ENCODE measurements around the gene SASS6.

Gene SASS6

DNA sequence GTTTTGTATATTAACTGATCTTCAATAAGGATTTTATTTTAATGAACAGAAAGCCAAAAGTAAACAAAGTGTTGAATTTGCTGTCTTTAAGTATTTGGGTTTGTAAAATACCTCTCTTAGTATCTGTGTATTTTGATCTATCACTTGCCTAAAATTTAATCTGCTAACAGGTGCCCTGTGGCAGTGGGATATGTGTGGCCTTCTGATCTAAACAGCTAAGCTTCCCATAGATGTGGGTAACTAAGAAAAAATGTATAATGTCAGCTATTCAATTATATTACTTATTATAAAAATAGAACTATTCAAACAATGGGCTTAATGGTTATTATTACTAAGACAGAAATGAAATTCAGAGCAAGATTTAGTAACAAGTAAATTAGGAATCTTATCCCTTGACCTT lies 30.2 kb upstream of the SASS6 start:
- TF ChIP-seq, protein P1, sequence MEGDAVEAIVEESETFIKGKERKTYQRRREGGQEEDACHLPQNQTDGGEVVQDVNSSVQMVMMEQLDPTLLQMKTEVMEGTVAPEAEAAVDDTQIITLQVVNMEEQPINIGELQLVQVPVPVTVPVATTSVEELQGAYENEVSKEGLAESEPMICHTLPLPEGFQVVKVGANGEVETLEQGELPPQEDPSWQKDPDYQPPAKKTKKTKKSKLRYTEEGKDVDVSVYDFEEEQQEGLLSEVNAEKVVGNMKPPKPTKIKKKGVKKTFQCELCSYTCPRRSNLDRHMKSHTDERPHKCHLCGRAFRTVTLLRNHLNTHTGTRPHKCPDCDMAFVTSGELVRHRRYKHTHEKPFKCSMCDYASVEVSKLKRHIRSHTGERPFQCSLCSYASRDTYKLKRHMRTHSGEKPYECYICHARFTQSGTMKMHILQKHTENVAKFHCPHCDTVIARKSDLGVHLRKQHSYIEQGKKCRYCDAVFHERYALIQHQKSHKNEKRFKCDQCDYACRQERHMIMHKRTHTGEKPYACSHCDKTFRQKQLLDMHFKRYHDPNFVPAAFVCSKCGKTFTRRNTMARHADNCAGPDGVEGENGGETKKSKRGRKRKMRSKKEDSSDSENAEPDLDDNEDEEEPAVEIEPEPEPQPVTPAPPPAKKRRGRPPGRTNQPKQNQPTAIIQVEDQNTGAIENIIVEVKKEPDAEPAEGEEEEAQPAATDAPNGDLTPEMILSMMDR (IDR thresholded peaks at IDR 0.05): no peak
- TF ChIP-seq ZFX (IDR thresholded peaks at IDR 0.05; ENCODE audit: borderline replicate concordance): no peak

DNA sequence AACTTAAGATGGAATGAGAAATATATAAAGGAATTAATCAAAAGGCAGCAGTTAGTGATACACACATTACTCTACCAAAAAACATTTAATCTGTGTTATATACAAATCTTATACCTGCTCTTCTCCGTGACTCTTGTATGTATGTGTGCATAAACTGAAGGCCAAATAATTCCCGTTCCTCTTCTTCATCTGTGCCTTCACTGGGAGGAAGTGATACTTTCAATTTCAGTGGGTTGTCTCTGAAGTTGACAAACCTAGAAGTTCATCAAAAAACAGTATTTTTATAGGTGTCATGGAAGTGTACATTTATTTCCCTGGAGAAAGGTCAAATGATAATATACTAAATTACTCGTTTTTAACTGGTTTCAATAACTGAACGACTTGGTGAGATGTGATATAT lies 19.5 kb upstream of the SASS6 start:
- H3K27ac ChIP-seq: no peak overlapping the region
- TF ChIP-seq ZFX (IDR thresholded peaks at IDR 0.05; ENCODE audit: borderline replicate concordance): no peak

More for the DNA sequence above, 30.2 kb upstream of the SASS6 start:
- H3K27ac ChIP-seq: no peak overlapping the region

DNA sequence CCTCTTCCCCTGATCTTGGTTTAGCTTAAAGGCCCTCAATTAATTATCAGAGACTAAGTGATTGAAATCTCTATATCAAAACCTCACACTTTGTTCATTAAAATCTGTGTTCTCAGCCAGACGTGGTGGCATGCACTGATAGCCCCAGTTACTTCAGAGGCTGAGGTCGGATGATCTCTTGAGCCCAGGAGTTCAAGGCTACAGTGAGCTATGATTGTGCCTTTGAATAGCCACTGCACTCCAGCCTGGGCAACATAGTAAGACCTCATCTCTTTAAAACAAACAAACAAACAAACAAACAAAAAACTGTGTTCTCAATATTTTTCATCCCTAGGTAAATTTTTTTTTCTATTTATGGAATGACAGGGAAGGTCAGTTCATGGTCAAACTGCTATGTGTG lies 18.9 kb upstream of the SASS6 start:
- TF ChIP-seq, protein P1 (IDR thresholded peaks at IDR 0.05): no peak
- H3K27ac ChIP-seq: no peak overlapping the region

DNA sequence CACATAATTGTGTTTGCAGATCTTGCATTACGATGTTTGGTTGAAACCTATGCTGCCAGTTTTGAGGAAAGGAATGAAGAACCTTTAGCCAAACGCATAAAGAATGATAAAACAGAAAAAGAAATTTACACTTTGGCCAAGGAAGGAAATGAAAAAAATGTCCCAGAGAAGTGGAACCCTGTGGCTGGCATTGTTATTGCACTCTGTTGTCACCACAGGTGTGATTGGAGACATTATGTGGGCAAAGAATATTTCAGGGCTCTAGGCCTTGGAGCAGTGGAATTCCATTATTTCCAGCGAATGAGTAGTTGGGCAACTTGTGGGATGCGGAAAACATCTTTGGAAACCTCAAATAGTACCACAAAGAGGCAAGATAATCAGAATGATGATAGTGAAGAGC lies 15.1 kb upstream of the SASS6 start:
- no peak for TF ChIP-seq ZFX (IDR thresholded peaks at IDR 0.05; ENCODE audit: borderline replicate concordance)
- TF ChIP-seq, protein P1 (IDR thresholded peaks at IDR 0.05): no peak
- H3K27ac ChIP-seq: no peak overlapping the region

DNA sequence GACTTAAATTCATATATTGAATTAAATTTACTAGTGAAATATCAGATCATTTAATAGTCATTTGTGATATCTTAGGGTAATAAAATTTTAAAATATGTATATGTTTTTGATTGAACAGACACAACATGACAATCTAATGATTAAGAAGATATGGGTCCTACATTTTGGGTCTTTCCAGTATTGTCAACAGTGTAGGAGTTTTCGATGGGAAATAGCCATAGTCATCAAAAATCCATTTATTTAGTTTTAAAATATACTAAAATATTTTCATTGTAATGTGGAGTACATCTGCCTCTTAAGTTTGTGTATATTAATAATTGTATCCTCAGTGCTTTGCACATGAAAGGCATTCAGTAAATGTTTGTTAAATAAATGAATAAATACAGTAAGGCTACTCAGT lies 14.2 kb upstream of the SASS6 start:
- TF ChIP-seq, protein P1 (IDR thresholded peaks at IDR 0.05): no peak
- no peak for TF ChIP-seq ZFX (IDR thresholded peaks at IDR 0.05; ENCODE audit: borderline replicate concordance)
- no peak overlapping the region for H3K27ac ChIP-seq

DNA sequence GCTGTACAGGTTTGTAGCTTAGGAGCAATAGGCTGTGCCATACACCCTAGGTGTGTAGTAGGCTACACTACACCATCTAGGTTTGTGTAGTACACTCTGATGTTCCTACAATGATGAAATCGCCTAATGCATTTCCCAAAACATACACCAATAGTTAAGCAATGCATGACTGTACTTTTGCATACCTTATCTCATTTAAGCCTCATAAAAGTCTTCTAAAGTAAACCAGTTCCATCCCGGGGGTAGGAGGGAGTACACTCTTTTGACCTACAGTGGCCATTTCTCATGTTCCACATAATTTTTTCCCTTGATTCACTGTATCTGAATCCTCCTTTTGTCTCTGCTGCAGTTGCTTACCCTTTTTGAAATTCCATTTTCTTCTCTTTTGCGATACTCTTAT lies 12.4 kb upstream of the SASS6 start:
- H3K27ac ChIP-seq: no peak overlapping the region
- no peak for TF ChIP-seq ZFX (IDR thresholded peaks at IDR 0.05; ENCODE audit: borderline replicate concordance)
- TF ChIP-seq, protein P1 (IDR thresholded peaks at IDR 0.05): no peak

DNA sequence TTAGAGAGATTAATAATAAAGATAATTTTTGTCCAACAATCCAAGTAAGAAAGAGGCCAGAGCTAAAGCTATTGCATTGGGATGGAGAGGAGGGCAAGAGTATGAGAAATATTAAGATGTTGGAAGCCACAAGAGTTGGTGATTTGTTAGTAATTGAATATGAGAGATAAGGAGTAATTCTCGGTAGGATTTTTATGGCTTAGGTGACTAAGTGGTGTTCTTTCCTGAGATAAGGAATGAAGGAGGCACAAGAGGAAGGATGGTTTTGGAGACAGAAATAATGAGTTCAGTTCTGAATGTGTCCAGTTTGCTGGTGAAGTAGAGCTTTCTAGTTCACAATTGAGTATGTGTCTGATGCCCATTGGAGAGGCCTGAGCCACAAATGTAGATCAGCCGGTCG lies 9.6 kb upstream of the SASS6 start:
- TF ChIP-seq, protein P1 (IDR thresholded peaks at IDR 0.05): no peak
- TF ChIP-seq ZFX (IDR thresholded peaks at IDR 0.05; ENCODE audit: borderline replicate concordance): no peak
- no peak overlapping the region for H3K27ac ChIP-seq

DNA sequence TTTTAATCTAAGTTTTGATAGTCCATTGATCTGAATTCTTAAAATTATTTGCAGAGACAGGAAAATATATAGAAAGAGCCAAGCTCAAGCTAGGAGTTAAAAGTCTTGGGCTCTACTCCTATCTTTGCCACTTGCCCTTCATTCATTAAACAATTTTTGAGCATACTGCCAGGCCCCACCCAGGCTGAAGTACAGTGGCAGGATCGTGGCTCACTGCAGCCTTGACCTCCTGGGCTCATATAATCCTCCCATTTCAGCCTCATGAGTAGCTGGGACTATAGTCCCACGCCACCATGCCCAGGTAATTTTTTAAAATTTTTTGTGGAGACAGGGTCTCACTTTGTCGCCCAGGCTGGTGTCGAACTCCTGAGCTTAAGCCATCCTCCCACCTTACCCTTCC lies 8.5 kb upstream of the SASS6 start:
- no peak for TF ChIP-seq ZFX (IDR thresholded peaks at IDR 0.05; ENCODE audit: borderline replicate concordance)
- TF ChIP-seq, protein P1 (IDR thresholded peaks at IDR 0.05): no peak
- no peak overlapping the region for H3K27ac ChIP-seq

All from 22Rv1 (cell line).